GM19240 (cell line): ENCODE measurements around the gene GLT6D1.
A peak's percentile ranks its signal among the peaks of the same experiment; 100 is the strongest.

ENCODE experiments used
- DNase-seq: peaks from one replicate; pipeline ENCODE4 v3.0.0; 2011; ENCODE audit warnings: low spot score; ENCODE audit not compliant: insufficient read length

GLT6D1 gene

GRCh38 chr9:135608294-135608998 is 30.9 kb downstream of the GLT6D1 start:
- DNase-seq: no peak

GRCh38 chr9:135607401-135608293 is 31.7 kb downstream of the GLT6D1 start:
- DNase-seq: no peak

- DNase-seq: no peak
Observed at GRCh38 chr9:135606885-135607259, 32.5 kb downstream of the GLT6D1 start.

- DNase-seq: no peak
Observed at GRCh38 chr9:135605238-135605781, 34.0 kb downstream of the GLT6D1 start.

GRCh38 chr9:135604437-135605237 is 34.7 kb downstream of the GLT6D1 start:
- DNase-seq: no peak

GRCh38 chr9:135602789-135603481 is 36.4 kb downstream of the GLT6D1 start:
- DNase-seq: peak; percentile 38

- no peak for DNase-seq
Observed at GRCh38 chr9:135601988-135602387, 37.4 kb downstream of the GLT6D1 start.

GRCh38 chr9:135600296-135600817 is 39.0 kb downstream of the GLT6D1 start:
- DNase-seq: no peak

- DNase-seq: no peak
Observed at GRCh38 chr9:135596211-135596610, 43.1 kb downstream of the GLT6D1 start.

- no peak for DNase-seq
Observed at GRCh38 chr9:135592625-135593024, 46.7 kb downstream of the GLT6D1 start.

- DNase-seq: no peak
Observed at GRCh38 chr9:135592331-135592590, 47.1 kb downstream of the GLT6D1 start.

- no peak for DNase-seq
Observed at GRCh38 chr9:135591506-135592330, 47.6 kb downstream of the GLT6D1 start.

- DNase-seq: no peak
Observed at GRCh38 chr9:135590486-135591079, 48.8 kb downstream of the GLT6D1 start.

GRCh38 chr9:135589596-135590485 is 49.5 kb downstream of the GLT6D1 start:
- no peak for DNase-seq

GRCh38 chr9:135588886-135589595 is 50.3 kb downstream of the GLT6D1 start:
- DNase-seq: no peak

GRCh38 chr9:135588371-135588770 is 51.0 kb downstream of the GLT6D1 start:
- no peak for DNase-seq

- no peak for DNase-seq
Observed at GRCh38 chr9:135587658-135588057, 51.7 kb downstream of the GLT6D1 start.

GRCh38 chr9:135586601-135587109 is 52.7 kb downstream of the GLT6D1 start:
- no peak for DNase-seq
